Measurements from ENCODE around the gene KLF7. TPM values are rescaled to one million over a fixed set of nuclear protein-coding genes. Genes with fewer than 3 reads are reported as not detected.

The KLF7 gene
- total RNA-seq, 1 experiment from 2014 or later = 15.4 TPM

GRCh38 chr2:207135801-207136457 lies 29.8 kb downstream of the KLF7 start:
- BruUV-seq (replicated peaks) = no TSS peak

More at GRCh38 chr2:207135801-207136457, 29.8 kb downstream of the KLF7 start:
- ChIA-PET RAD21 (ENCODE audit: low non-redundant PET in 1 of 2, low total read pairs in 2 of 2, uncharacterized antibody in 2 of 2, unreplicated experiment in 2 of 2) (no interaction called here), POLR2A (no interaction called here), CTCF (no interaction called here)
- no peak overlapping the region for H2AFZ ChIP-seq (ENCODE audit: low read depth, low read length, poor library complexity, severe bottlenecking)
- H3K4me2 ChIP-seq (ENCODE audit: low read length) = no peak overlapping the region
- no peak for ATAC-seq
- TF ChIP-seq ZFX (IDR thresholded peaks at IDR 0.05) (no peak), SRF (IDR thresholded peaks at IDR 0.05; ENCODE audit: low read depth) (no peak), SP1 (IDR thresholded peaks at IDR 0.05; ENCODE audit: low read depth) (no peak), CBX3 (IDR thresholded peaks at IDR 0.05; ENCODE audit: low read depth) (no peak), ZBTB33 (IDR thresholded peaks at IDR 0.05; ENCODE audit: extremely low read depth, insufficient replicate concordance, low read length) (no peak), REST (IDR thresholded peaks at IDR 0.05; ENCODE audit: low read depth) (no peak), EZH2phosphoT487 (IDR thresholded peaks at IDR 0.05; ENCODE audit: borderline replicate concordance) (no peak), CEBPB (IDR thresholded peaks at IDR 0.05; ENCODE audit: low read depth) (no peak), MAX (IDR thresholded peaks at IDR 0.05) (no peak), TCF7L2 (IDR thresholded peaks at IDR 0.05; ENCODE audit: borderline replicate concordance, extremely low read depth, insufficient read depth, insufficient read length) (no peak), YY1 (IDR thresholded peaks at IDR 0.05; ENCODE audit: extremely low read depth, insufficient replicate concordance, low read depth, low read length) (no peak)
- no peaks in the 10 kb centered on the region for H3K9me2 ChIP-seq (ENCODE audit: insufficient read depth)
- no peaks in the 10 kb centered on the region for H4K20me1 ChIP-seq (ENCODE audit: insufficient read depth)
- peaks cover 0 to 9% of the 10 kb centered on the region in 2 experiments; a peak in 3 of 4 replicates for H3K4me1 ChIP-seq (ENCODE audit: control insufficient read depth in 1 of 2, insufficient read depth in 2 of 2, low read length in 2 of 2)
- H3K27ac ChIP-seq (ENCODE audit: low read depth, low read length) = no peak overlapping the region
- H3K36me3 ChIP-seq (ENCODE audit: control insufficient read depth in 1 of 2, insufficient read depth in 2 of 2, low read length in 2 of 2) = no peaks in the 10 kb centered on the region
- H3K9ac ChIP-seq (ENCODE audit: low read length) = no peak overlapping the region
- H3K79me2 ChIP-seq (ENCODE audit: insufficient read depth, low read length) = no peaks in the 10 kb centered on the region
- no peak for DNase-seq (ENCODE audit: low read depth, low spot score)
- no peaks in the 10 kb centered on the region for H3K9me3 ChIP-seq (ENCODE audit: control insufficient read depth in 1 of 2, insufficient read depth in 1 of 2, low read depth in 1 of 2, low read length in 2 of 2)
- no peaks in the 10 kb centered on the region for H3K27me3 ChIP-seq (ENCODE audit: insufficient read depth, low read length)
- intact Hi-C loops (cut with micrococcal nuclease) = no loop called here
- H3K4me3 ChIP-seq (replicated peaks in 1 of 2; ENCODE audit: low read depth in 1 of 2, low read length in 2 of 2) = no peak overlapping the region
